GM12878 (cell line): ENCODE data around the gene ZCWPW2. TPM values are rescaled to one million over a fixed set of nuclear protein-coding genes. Genes with fewer than 3 reads are reported as not detected.

Source experiments
- CBFB ChIP-seq: IDR thresholded peaks from 2 replicates; pipeline ENCODE4 v1.6.1; 2016; ENCODE audit warnings: antibody characterized with exemption, low read depth
- CEBPB ChIP-seq, 2 experiments: fragments of 150-350 bp in 1 of 2; IDR thresholded peaks; 2 replicates each; pipeline ENCODE4 v1.6.1; 2012 to 2014; ENCODE audit warnings: low read depth in 2 of 2, low read length in 2 of 2, borderline replicate concordance in 1 of 2, inconsistent platforms in 1 of 2
- DPF2 ChIP-seq: fragments of 450-650 bp; IDR thresholded peaks from 2 replicates; pipeline ENCODE4 v1.6.1; 2017; ENCODE audit warnings: mild to moderate bottlenecking
- ETV6 ChIP-seq, 2 experiments: fragments of 450-650 bp in 1 of 2; IDR thresholded peaks in 1 of 2; conservative IDR thresholded peaks in 1 of 2; 2 replicates each; pipeline ENCODE4 v1.6.1; 2014; ENCODE audit warnings: antibody characterized with exemption in 1 of 2, borderline replicate concordance in 1 of 2, low read depth in 1 of 2, mild to moderate bottlenecking in 1 of 2, moderate library complexity in 1 of 2
- EZH2 ChIP-seq: IDR thresholded peaks from 2 replicates; pipeline ENCODE4 v1.6.1; 2012; ENCODE audit warnings: low read depth, mild to moderate bottlenecking, control low read depth, inconsistent platforms, low read length, borderline replicate concordance; ENCODE audit not compliant: control insufficient read depth
- FOS ChIP-seq: IDR thresholded peaks from 3 replicates; pipeline ENCODE4 v1.6.1; 2011; ENCODE audit warnings: borderline replicate concordance; ENCODE audit not compliant: insufficient read length; ENCODE audit errors: extremely low read depth
- FOXK2 ChIP-seq: fragments of 450-650 bp; IDR thresholded peaks from 2 replicates; pipeline ENCODE4 v1.6.1; 2017; ENCODE audit warnings: mild to moderate bottlenecking, moderate library complexity
- HDAC6 ChIP-seq: fragments of 200-600 bp; sonication (generic); IDR thresholded peaks from one replicate; pipeline ENCODE4 v1.8.0; 2017; ENCODE audit warnings: antibody characterized with exemption; ENCODE audit not compliant: unreplicated experiment
- IRF4 ChIP-seq: IDR thresholded peaks from 2 replicates; pipeline ENCODE4 v1.6.1; 2011; ENCODE audit warnings: low read depth, low read length
- LARP7 ChIP-seq: fragments of 450-650 bp; IDR thresholded peaks from 2 replicates; pipeline ENCODE4 v1.6.1; 2017; ENCODE audit warnings: mild to moderate bottlenecking
- MTA2 ChIP-seq: fragments of 450-650 bp; IDR thresholded peaks from 2 replicates; pipeline ENCODE4 v1.6.1; 2016; ENCODE audit warnings: low read depth, mild to moderate bottlenecking, moderate library complexity
- MXI1 ChIP-seq: fragments of 150-350 bp; IDR thresholded peaks from 2 replicates; pipeline ENCODE4 v1.6.1; 2011; ENCODE audit warnings: low read depth, mild to moderate bottlenecking, inconsistent platforms, low read length, improper control_type of control experiment
- NFYB ChIP-seq: IDR thresholded peaks from 2 replicates; pipeline ENCODE4 v1.6.1; 2011; ENCODE audit warnings: low read depth, mild to moderate bottlenecking, low read length, improper control_type of control experiment, moderate library complexity; ENCODE audit not compliant: insufficient read depth
- PML ChIP-seq: IDR thresholded peaks from 2 replicates; pipeline ENCODE4 v1.6.1; 2012; ENCODE audit warnings: low read length, inconsistent platforms
- REST ChIP-seq: IDR thresholded peaks from 2 replicates; pipeline ENCODE4 v1.6.1; 2012; ENCODE audit warnings: mild to moderate bottlenecking, low read depth, low read length
- STAT3 ChIP-seq: IDR thresholded peaks from 2 replicates; pipeline ENCODE4 v1.6.1; 2011; ENCODE audit warnings: low read depth, low read length, improper control_type of control experiment
- TARDBP ChIP-seq: IDR thresholded peaks from 2 replicates; pipeline ENCODE4 v1.6.1; 2016; ENCODE audit warnings: borderline replicate concordance
- WRNIP1 ChIP-seq: IDR thresholded peaks from 2 replicates; pipeline ENCODE4 v1.6.1; 2011; ENCODE audit warnings: low read depth, low read length, improper control_type of control experiment, borderline replicate concordance
- YY1 ChIP-seq: IDR thresholded peaks from 2 replicates; pipeline ENCODE4 v1.6.1; 2011; ENCODE audit warnings: low read depth, mild to moderate bottlenecking, low read length
- ZBTB11 ChIP-seq: fragments of 450-650 bp; formaldehyde crosslinking; IDR thresholded peaks from 2 replicates; pipeline ENCODE4 v1.5.0; 2022; ENCODE audit warnings: mild to moderate bottlenecking, missing genetic modification characterization
- ZBTB33 ChIP-seq: fragments of 450-650 bp; IDR thresholded peaks from 2 replicates; pipeline ENCODE4 v1.6.1; 2017; ENCODE audit warnings: mild to moderate bottlenecking
- ZNF207 ChIP-seq: fragments of 450-650 bp; IDR thresholded peaks from 2 replicates; pipeline ENCODE4 v1.6.1; 2014; ENCODE audit warnings: antibody characterized with exemption, mild to moderate bottlenecking, borderline replicate concordance
- ZNF274 ChIP-seq: IDR thresholded peaks from one replicate; pipeline ENCODE4 v1.8.0; 2011; ENCODE audit not compliant: insufficient read length, insufficient read depth
- ZNF622 ChIP-seq: fragments of 450-650 bp; IDR thresholded peaks from 2 replicates; pipeline ENCODE4 v1.6.1; 2017; ENCODE audit warnings: mild to moderate bottlenecking, inconsistent platforms
- polyA plus RNA-seq, 11 experiments: library from polyadenylated mRNA; depleted of rRNA in 4 of 11; unstranded in 6 of 11; stranded (reverse) in 5 of 11; fragments of >200 nt; fragmentation: Nextera tagmentation in 4 of 11; fragmentation: Illumina TruSeq in 1 of 11; extraction: Ambion mirVana in 4 of 11; extraction: Trizol in 1 of 11; gene quantifications; 1 replicate in 1 of 11; 2 replicates in 10 of 11; pipeline versions ENCODE4 v1.2.1 to v1.2.3, GENCODE V29; 2011 to 2016; ENCODE audit warnings: inconsistent platforms in 2 of 11, missing spikeins in 2 of 11, low read depth in 1 of 11
- total RNA-seq, 4 experiments: library from RNA; depleted of rRNA in 3 of 4; stranded (reverse); fragments of >200 nt in 3 of 4; fragmentation: Illumina TruSeq in 1 of 4; extraction: Trizol in 1 of 4; gene quantifications; 2 replicates each; pipeline versions ENCODE4 v1.2.1 to v1.2.3, GENCODE V29; 2013 to 2021

ZCWPW2 gene
- total and polyA plus RNA-seq, 10 of the 15 experiments (the other 5 are each of a cell fraction or from before 2014, with no cell fraction given): 0.09 to 0.38 (median 0.22) TPM; not detected in 3

GRCh38 chr3:28326458-28326926 is 22.0 kb upstream of the ZCWPW2 start (continued):
- no peak for TF ChIP-seq ZBTB33
- TF ChIP-seq MTA2: peak; percentile 95
- TF ChIP-seq ZNF207: no peak
- TF ChIP-seq ZNF622: no peak
- no peak for TF ChIP-seq CEBPB (IDR thresholded peaks at IDR 0.05; ENCODE audit: borderline replicate concordance in 1 of 2, low read depth in 2 of 2, low read length in 2 of 2)
- TF ChIP-seq PML: no peak
- peak; percentile 91 for TF ChIP-seq DPF2
- TF ChIP-seq ZBTB11 (CRISPR knock-in tag): no peak
- no peak for TF ChIP-seq FOXK2
- no peak for TF ChIP-seq IRF4
- TF ChIP-seq ETV6 (conservative IDR thresholded peaks at IDR 0.05 in 1 of 2, IDR thresholded peaks at IDR 0.05 in 1 of 2; ENCODE audit: borderline replicate concordance in 1 of 2, low read depth in 1 of 2): no peak
- no peak for TF ChIP-seq MXI1
- no peak for TF ChIP-seq LARP7
- no peak for TF ChIP-seq WRNIP1
- no peak for TF ChIP-seq HDAC6
- TF ChIP-seq EZH2: no peak
- TF ChIP-seq ZNF274: no peak
- TF ChIP-seq FOS: no peak
- TF ChIP-seq YY1: no peak
- no peak for TF ChIP-seq STAT3
- no peak for TF ChIP-seq CBFB
- no peak for TF ChIP-seq TARDBP
- TF ChIP-seq NFYB: no peak
- TF ChIP-seq REST: no peak
